ENCODE measurements around the gene CCND1.
"Not testable (repeated sequence)": the region's sequence is repeated elsewhere in the genome, so short reads cannot be mapped to it uniquely, and the experiment has no call there.

CCND1 gene

DNA sequence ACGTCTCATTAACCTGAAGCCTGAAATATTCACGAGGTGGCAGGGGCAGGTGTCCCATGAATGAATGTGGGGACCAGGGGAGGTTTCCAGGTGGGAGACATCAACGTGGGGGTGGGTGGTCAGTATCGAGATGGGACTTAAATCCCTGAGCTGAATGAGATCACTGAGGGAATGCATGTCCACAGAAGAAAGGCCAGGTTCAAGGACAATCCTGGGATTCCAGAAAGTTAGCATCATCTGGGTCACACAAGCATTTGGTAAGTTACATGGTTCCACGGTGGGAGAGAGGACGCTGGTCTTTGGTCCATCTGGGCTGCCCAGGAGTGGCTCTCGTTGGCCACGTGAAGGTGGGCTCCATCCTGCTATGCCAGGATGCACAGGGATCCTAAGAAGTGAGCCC lies 22.7 kb upstream of the CCND1 start:
- no peak for DNase-seq (ENCODE audit: low spot score)

GRCh38 chr11:69620683-69621290 lies 20.2 kb upstream of the CCND1 start:
- no peak for DNase-seq (ENCODE audit: low spot score)

- not testable (repeated sequence) for DNase-seq (ENCODE audit: low spot score)
Observed at GRCh38 chr11:69622097-69622681, 18.8 kb upstream of the CCND1 start.

GRCh38 chr11:69624293-69624692 lies 16.7 kb upstream of the CCND1 start:
- DNase-seq (ENCODE audit: low spot score) = no peak

GRCh38 chr11:69625476-69625875 lies 15.5 kb upstream of the CCND1 start:
- DNase-seq (ENCODE audit: low spot score) = no peak

DNA sequence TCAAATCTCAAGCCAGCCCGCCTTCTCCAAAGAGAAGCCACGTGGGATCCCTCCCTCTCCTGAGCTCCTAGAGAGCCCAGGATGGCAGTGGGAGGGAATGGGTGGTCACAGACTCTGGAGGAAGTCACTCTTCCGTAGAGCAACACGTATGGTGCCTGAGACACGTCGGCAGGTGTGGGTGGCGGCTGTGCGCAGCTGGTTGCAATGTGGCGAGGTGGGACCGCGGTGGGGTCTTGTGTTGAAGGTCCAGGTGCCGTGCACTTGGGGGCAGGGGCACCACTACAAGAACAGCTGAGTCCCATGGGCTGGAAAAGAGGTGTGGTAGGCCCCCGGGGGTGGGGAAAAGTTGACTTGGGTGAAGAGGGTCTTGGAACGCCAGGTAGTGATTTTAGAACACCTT lies 13.4 kb upstream of the CCND1 start:
- no peak for DNase-seq (ENCODE audit: low spot score)

GRCh38 chr11:69630017-69630416 lies 10.9 kb upstream of the CCND1 start:
- no peak for DNase-seq (ENCODE audit: low spot score)

DNA sequence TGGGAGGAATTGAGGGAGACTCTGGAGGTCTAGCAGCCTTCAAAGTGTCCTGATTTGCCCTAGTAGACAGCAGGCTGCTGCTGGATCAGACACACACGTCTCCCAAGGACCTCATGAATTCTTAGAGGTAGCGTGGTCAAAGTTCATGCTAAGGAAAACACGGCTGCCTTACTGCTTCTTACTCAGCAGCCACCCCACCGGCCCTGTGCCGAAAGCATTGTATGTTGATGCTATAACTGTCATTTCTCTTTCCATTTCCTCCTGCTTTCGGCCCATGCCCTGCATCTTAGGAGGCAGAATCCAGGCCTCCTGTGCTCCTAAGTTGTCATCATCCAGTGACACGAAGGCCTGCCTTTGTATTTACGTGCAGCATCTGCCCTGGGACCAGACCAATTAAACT lies 10.5 kb upstream of the CCND1 start:
- no peak for DNase-seq (ENCODE audit: low spot score)

DNA sequence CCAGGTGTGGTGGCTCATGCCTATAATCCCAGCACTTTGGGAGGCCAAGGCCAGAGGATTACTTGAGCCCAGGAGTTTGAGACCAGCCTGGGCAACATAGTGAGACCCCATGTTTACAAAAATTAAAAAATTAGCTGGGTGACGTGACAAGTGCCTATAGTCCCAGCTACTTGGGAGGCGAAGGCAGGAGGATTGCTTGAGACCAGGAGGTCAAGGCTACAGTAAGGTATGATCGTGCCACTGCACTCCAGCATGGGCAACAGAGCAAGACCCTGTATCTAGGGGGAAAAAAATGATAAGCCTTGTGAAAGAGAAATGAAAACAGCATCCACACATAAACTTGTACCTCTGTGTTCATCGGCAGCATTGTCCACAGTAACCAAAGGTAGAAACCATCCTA lies 8.1 kb upstream of the CCND1 start:
- no peak for DNase-seq (ENCODE audit: low spot score)

DNA sequence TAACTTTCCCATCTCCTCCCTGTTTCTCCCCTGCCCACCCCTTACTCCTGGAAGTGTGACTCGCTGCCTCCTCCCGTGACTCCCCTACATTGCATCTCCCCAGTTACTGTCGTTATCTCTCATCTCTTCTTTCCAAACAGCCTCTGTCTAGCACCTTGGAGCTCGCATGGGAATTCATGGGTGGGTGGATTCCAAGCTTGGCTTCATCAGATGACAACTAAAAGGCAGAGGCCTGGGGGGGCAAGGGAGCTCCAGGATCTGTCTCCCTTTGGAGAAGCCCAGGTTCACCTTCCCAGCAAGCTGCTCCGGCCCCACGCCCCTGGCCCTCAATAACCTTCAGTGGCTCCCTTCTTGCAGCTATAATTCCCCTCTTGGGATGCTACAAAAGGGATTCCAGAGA lies 6.9 kb upstream of the CCND1 start:
- no peak for DNase-seq (ENCODE audit: low spot score)

- DNase-seq (ENCODE audit: low spot score) = no peak
Observed at GRCh38 chr11:69634590-69634989, 6.4 kb upstream of the CCND1 start.

DNA sequence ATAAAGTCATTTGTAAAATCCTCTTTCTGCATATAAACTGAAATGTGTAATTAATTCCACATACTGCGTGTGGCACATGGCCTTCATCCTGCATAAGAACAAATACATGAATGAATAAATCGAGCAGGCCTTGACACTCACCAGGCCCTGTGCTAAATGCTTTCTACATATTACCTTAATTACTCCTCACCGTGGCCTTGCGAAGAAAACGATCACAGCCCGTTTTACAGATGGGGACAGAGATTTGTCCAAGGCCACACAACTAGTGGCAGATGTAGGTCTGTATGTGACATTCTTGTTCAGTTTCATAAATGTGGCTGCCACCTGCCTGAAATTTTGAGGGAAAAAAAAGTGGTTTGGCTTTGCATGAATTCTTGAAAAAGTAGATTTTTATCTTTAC lies 5.8 kb upstream of the CCND1 start:
- no peak for DNase-seq (ENCODE audit: low spot score)

- DNase-seq (ENCODE audit: low spot score) = no peak
Observed at GRCh38 chr11:69635804-69636511, 5.0 kb upstream of the CCND1 start.

GRCh38 chr11:69636512-69637197 lies 4.3 kb upstream of the CCND1 start:
- peak; percentile 90 for DNase-seq (ENCODE audit: low spot score)

DNA sequence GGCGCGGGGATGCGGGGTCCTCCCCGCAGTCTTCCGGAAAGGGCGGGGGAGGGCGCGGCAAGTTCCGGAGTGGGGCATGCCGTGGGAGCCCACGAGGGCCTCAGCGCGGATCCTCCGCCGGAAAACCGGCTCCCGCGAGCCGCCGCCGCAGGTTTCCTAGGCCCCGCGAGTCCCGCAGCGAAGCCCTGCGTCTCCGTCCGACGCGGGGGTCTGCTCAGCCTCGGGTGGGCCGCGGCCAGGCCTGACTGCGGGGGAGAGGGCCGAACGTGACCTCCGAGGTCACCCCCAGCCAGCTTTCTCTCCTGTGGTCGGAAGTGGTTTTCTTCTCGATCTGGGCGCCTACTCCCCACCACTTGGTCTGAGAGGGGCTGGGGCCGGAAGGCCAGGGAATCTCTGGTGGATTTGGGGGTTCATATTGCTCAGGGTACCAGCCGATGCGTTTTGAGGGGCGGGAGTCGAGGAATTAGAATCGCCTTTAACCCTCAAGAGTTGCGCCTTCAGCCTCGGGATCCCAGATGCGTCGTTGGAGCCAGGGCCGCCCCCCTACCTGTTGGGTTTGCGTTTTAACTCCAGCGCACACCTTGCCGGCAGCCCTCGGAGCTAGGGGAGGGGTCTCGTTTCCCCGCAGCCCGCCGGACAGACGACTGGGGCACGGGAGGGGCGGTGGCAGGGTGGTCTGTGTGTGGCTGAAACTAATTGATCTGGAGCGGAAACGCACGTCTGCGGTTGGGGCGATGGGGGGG lies 3.6 kb upstream of the CCND1 start:
- DNase-seq (ENCODE audit: low spot score) = no peak

DNA sequence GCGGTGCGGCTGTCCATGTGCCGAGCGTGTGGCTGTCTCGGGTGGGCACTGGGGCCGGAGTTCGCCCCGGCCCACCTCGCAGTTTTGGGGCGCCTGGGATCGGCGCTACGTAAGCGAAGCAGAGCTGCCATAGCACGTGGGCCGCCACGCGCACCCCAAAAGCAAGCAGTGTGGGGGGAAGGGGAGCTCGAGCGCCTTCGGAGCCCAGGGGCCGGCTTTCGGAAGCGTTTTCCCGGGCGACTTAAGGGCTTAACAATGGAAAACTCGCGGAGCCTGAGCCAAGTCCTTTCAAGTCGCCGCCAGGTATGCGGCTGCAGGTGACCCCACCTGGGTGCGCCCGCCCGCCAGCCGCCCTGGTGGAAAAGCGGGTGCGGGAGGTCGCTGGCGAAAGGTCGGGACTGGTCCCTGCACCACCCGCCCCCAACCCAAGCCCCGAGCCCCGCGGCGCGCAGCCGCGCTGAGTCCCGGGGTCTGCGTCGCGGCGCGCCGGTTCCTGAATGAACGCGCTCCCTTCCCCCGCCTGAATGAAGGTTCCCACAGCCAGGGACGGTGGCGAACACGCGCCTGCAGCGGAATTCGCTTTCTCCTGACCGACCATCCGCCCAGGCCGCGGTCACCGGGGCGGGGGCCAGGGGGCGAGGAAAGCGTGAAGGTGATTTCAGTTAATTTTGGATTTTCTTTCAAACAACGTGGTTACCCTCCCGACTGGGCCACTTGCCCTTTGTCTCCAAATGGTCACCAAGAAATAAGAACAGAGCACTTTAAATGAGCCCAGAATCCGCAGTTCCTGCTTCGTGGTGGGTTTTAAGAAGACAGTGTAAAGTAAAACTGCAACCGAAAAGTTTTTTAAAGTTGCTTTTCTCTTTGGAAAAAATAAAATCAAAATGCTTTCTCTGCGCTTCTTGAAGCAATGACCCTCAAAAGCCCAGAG lies 2.8 kb upstream of the CCND1 start:
- peak; percentile 79 for DNase-seq (ENCODE audit: low spot score)

GRCh38 chr11:69638941-69639681 lies 1.8 kb upstream of the CCND1 start:
- DNase-seq (ENCODE audit: low spot score) = peak; percentile 96

GRCh38 chr11:69639831-69640230 lies 1.1 kb upstream of the CCND1 start:
- DNase-seq (ENCODE audit: low spot score) = no peak

GRCh38 chr11:69640260-69640994 lies 529 bp upstream of the CCND1 start:
- DNase-seq (ENCODE audit: low spot score) = no peak
